HG03354 (cell line): ENCODE data around the gene PRKCQ.

Experiments used
- ATAC-seq: cut with Tn5 transposase; IDR thresholded peaks from one replicate; pipeline ENCODE4 v1.9.1; 2021; ENCODE audit warnings: mild to moderate bottlenecking; ENCODE audit not compliant: unreplicated experiment, poor library complexity, severe bottlenecking

PRKCQ gene

GRCh38 chr10:6532321-6532720 is 47.8 kb downstream of the PRKCQ start:
- ATAC-seq, result no peak

DNA sequence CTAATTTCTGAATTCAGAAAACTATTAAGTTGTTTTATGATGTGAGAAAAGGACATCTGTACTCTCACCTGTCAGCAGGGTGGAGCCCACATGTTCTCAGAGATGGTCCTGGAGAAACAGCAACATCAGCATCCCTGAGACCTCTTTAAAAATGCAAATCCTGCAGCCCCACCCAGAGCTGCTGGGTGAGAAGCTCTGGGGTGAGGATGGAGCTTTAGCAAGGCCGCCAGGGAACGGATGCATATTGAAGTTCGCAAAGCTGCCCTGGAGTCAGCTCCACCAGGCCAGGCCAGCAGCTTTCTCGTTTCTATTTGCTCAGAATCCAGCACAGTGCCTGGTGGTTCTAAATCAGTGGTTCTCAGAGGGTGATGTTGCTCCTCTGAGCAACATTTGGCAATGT is 49.1 kb downstream of the PRKCQ start:
- no peak for ATAC-seq

- ATAC-seq, result no peak
Observed at GRCh38 chr10:6530211-6530840, 49.8 kb downstream of the PRKCQ start.

GRCh38 chr10:6528198-6528950 is 51.7 kb downstream of the PRKCQ start:
- ATAC-seq, result no peak

- no peak for ATAC-seq
Observed at GRCh38 chr10:6525599-6526165, 54.4 kb downstream of the PRKCQ start.

- no peak for ATAC-seq
Observed at GRCh38 chr10:6522230-6522629, 57.8 kb downstream of the PRKCQ start.

GRCh38 chr10:6520138-6520537 is 59.9 kb downstream of the PRKCQ start:
- no peak for ATAC-seq

GRCh38 chr10:6518791-6519429 is 61.2 kb downstream of the PRKCQ start:
- ATAC-seq, result no peak

DNA sequence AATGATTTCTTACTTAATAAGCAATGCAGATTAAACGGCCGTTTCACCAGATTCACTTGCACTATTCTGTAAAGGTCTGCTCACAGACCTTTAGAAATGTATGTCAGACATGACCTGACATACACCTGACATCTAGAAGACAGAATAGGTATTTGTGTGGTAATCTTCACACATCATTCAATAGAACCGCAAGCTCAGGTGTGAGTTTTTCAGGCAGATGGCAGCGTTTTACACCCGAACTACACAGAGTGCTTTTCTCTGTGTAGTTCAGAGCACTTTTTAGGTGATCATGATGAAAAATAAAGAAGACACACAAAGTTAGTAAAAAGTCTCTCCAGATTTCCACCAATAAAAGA is 63.2 kb downstream of the PRKCQ start:
- ATAC-seq, result no peak

GRCh38 chr10:6516281-6516928 is 63.7 kb downstream of the PRKCQ start:
- ATAC-seq, result no peak

GRCh38 chr10:6514844-6515780 is 65.0 kb downstream of the PRKCQ start:
- no peak for ATAC-seq

GRCh38 chr10:6514180-6514579 is 65.9 kb downstream of the PRKCQ start:
- ATAC-seq, result no peak

DNA sequence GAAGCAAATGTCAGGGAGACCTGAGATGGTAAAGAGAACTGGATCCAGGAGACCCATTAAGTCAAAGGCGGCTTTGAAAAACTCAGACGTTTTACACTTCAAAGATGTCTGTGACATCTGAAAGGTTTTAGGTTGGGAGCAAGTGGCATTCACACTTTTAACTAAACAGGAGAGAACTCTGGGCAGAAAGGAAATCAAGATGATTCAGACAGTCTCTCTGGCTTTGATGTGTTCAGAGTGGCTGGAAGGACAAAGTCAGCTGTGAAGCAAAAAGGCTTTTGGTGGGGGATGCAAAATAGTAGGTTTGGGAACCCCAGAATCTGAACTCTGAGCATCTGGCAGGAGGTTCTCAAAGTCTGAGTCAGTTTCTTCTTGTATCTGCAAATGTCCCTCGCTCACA is 66.6 kb downstream of the PRKCQ start:
- ATAC-seq, result no peak

GRCh38 chr10:6512182-6512581 is 67.9 kb downstream of the PRKCQ start:
- no peak for ATAC-seq

GRCh38 chr10:6511347-6511746 is 68.7 kb downstream of the PRKCQ start:
- no peak for ATAC-seq

- ATAC-seq, result peak; percentile 96
Observed at GRCh38 chr10:6507311-6507710, 72.8 kb downstream of the PRKCQ start.

GRCh38 chr10:6505300-6505699 is 74.8 kb downstream of the PRKCQ start:
- no peak for ATAC-seq

DNA sequence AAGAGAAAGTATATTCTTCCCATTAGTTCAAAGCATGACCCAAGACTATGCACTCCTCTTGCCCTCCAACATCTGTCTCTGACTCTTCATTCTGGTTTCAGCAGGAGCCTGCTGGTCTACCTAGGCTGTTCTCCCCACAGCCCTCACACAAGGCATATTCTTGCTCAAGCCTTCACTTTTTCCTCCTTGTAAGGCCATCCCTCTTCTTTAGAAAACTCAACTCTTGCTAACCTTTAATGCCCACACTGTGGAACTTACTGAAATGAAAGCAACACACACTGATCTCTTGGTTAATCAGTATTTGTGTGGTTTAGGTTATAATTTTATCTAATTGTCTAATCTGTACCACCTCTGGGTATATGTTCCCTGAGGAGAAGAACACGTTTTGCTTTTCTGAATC is 75.8 kb downstream of the PRKCQ start:
- no peak for ATAC-seq

DNA sequence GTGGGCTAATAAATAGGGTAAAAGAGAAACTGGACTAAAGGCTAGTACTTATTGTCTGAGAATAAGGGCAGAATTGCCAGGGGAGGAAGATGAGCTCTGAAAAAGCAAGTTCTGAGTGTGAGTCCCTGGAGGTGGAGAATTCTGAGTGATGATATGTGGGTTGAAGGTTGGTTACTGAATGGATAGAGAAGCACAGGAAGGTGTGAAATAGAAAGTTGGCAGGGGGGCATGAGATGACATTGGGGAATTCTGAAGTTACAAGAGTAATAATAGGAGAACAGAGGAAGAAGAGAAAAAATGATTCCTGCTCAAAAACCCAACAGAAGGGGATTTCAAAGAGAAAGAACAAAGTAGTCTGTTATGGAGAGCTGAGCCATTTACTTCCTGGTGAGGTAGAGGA is 76.9 kb downstream of the PRKCQ start:
- no peak for ATAC-seq
